ENCODE data around the gene SPINK9. TPM values are rescaled to one million over a fixed set of nuclear protein-coding genes. Genes with fewer than 3 reads are reported as not detected.

Gene SPINK9
- polyA plus RNA-seq, 2 of the 4 experiments (the other 2 are of a cell fraction): not detected

GRCh38 chr5:148309019-148309418 lies 26.3 kb upstream of the SPINK9 start (continued):
- no peak for TF ChIP-seq CTCF (IDR thresholded peaks at IDR 0.05)
- TF ChIP-seq ZNF302 (CRISPR knock-in tag; IDR thresholded peaks at IDR 0.05): no peak
- no peak for TF ChIP-seq CBX8 (IDR thresholded peaks at IDR 0.05)

- Histone ChIP-seq H3K4me1 (no peaks in the 10 kb centered on the region), H3K4me2 (no peak overlapping the region), H3K27ac (no peak overlapping the region), H3K9me3 (no peaks in the 10 kb centered on the region), H3K4me3 (no peak overlapping the region)
- ATAC-seq (no peak), FAIRE-seq (no peak), DNase-seq (ENCODE audit: low read depth in 1 of 2, low spot score in 1 of 2) (no peak)
- ChIA-PET POLR2A (no interaction called here), CTCF (no interaction called here)
- TF ChIP-seq ZNF302 (CRISPR knock-in tag; IDR thresholded peaks at IDR 0.05): no peak
- TF ChIP-seq MAX (IDR thresholded peaks at IDR 0.05): no peak
- no peak for TF ChIP-seq HOXB5 (CRISPR knock-in tag; IDR thresholded peaks at IDR 0.05)
- TF ChIP-seq KDM1A (IDR thresholded peaks at IDR 0.05; ENCODE audit: low read depth): no peak
- no peak for TF ChIP-seq HMGXB4 (CRISPR knock-in tag; IDR thresholded peaks at IDR 0.05; ENCODE audit: borderline replicate concordance)
- no peak for TF ChIP-seq GATA3 (IDR thresholded peaks at IDR 0.05; ENCODE audit: borderline replicate concordance)
- TF ChIP-seq REST (IDR thresholded peaks at IDR 0.05): no peak
- no peak for TF ChIP-seq PBX3 (IDR thresholded peaks at IDR 0.05)
- TF ChIP-seq SMC3 (IDR thresholded peaks at IDR 0.05): no peak
These were observed 25.6 kb upstream of the SPINK9 start for GRCh38 chr5:148309746-148310145.

- no peak for FAIRE-seq
- Histone ChIP-seq H3K4me1 (no peaks in the 10 kb centered on the region), H3K27ac (no peak overlapping the region), H3K9me3 (no peaks in the 10 kb centered on the region), H3K4me3 (no peak overlapping the region), H3K4me2 (no peak overlapping the region)
- 1% methylated on average over 3 of the region's 3 CpGs for WGBS (ENCODE audit: missing lambda C conversion rate)
- ATAC-seq: no peak
- ChIA-PET CTCF (no interaction called here), POLR2A (no interaction called here)
- TF ChIP-seq ZC3H11A (IDR thresholded peaks at IDR 0.05): no peak
- TF ChIP-seq CBX8 (IDR thresholded peaks at IDR 0.05): no peak
- TF ChIP-seq ZFP36 (IDR thresholded peaks at IDR 0.05; ENCODE audit: borderline replicate concordance, partially characterized antibody): no peak
- TF ChIP-seq POLR2AphosphoS2 (conservative IDR thresholded peaks at IDR 0.05; ENCODE audit: low read length): no peak
- no peak for TF ChIP-seq CEBPB (IDR thresholded peaks at IDR 0.05)
- no peak for TF ChIP-seq SREBF2 (IDR thresholded peaks at IDR 0.05)
- no peak for DNase-seq (ENCODE audit: low read depth in 1 of 2, low spot score in 1 of 2)
These were observed 23.9 kb upstream of the SPINK9 start for GRCh38 chr5:148311484-148311883.

Data from A549 (cell line).